Keratinocyte (primary cell): ENCODE data around the gene PDZD2. TPM values are rescaled to one million over a fixed set of nuclear protein-coding genes. Genes with fewer than 3 reads are reported as not detected.

Source experiments
- DNase-seq: peaks from one replicate; pipeline ENCODE4 v3.0.0-alpha.2; 2011; ENCODE audit warnings: low read depth, missing footprints, low spot score
- FAIRE-seq: peaks from 2 replicates; lab custom pipeline; 2011; peaks lifted over from hg19 to GRCh38; lab: Jason Lieb, UNC
- H2AFZ ChIP-seq: 2 replicates; pipeline ENCODE4 v1.6.0; 2012; ENCODE audit warnings: low read length, control low read depth, inconsistent platforms; ENCODE audit not compliant: control insufficient read depth
- H3K27ac ChIP-seq: 2 replicates; pipeline ENCODE4 v1.5.1; 2011; ENCODE audit warnings: low read length; ENCODE audit not compliant: control insufficient read depth, insufficient read depth
- H3K27me3 ChIP-seq: 3 replicates; pipeline ENCODE4 v1.6.0; 2011; ENCODE audit warnings: low read length; ENCODE audit not compliant: control insufficient read depth, insufficient read depth; ENCODE audit errors: extremely low read depth
- H3K36me3 ChIP-seq, 2 experiments: 2 replicates in 1 of 2; 3 replicates in 1 of 2; pipeline ENCODE4 v1.5.1; 2011; ENCODE audit warnings: low read length in 2 of 2, mild to moderate bottlenecking in 1 of 2; ENCODE audit not compliant: control insufficient read depth in 2 of 2, insufficient read depth in 2 of 2; ENCODE audit errors: extremely low read depth in 1 of 2
- H3K4me1 ChIP-seq: 3 replicates; pipeline ENCODE4 v1.5.1; 2011; ENCODE audit warnings: low read length; ENCODE audit not compliant: control insufficient read depth, insufficient read depth; ENCODE audit errors: extremely low read depth
- H3K4me2 ChIP-seq: 3 replicates; pipeline ENCODE4 v1.6.0; 2011; ENCODE audit warnings: low read depth, low read length; ENCODE audit not compliant: control insufficient read depth, insufficient read depth; ENCODE audit errors: extremely low read depth
- H3K4me3 ChIP-seq, 3 experiments: fragments of 200-600 bp in 1 of 3; sonication (generic) in 1 of 3; 2 replicates in 2 of 3; 3 replicates in 1 of 3; pipeline ENCODE4 v1.5.1; 2011 to 2016; ENCODE audit warnings: low read length in 3 of 3, mild to moderate bottlenecking in 3 of 3, control low read depth in 2 of 3, inconsistent platforms in 1 of 3, low read depth in 1 of 3, mixed read lengths in 1 of 3, mixed run types in 1 of 3, moderate library complexity in 1 of 3; ENCODE audit not compliant: control insufficient read depth in 2 of 3, insufficient read depth in 2 of 3; ENCODE audit errors: extremely low read depth in 1 of 3
- H3K79me2 ChIP-seq: 2 replicates; pipeline ENCODE4 v1.6.0; 2012; ENCODE audit warnings: low read length; ENCODE audit not compliant: control insufficient read depth, insufficient read depth
- H3K9ac ChIP-seq: 3 replicates; pipeline ENCODE4 v1.6.0; 2011; ENCODE audit warnings: low read length; ENCODE audit not compliant: control insufficient read depth, insufficient read depth; ENCODE audit errors: extremely low read depth
- H3K9me1 ChIP-seq: 3 replicates; pipeline ENCODE4 v1.6.0; 2011; ENCODE audit warnings: low read length; ENCODE audit not compliant: control insufficient read depth, insufficient read depth; ENCODE audit errors: extremely low read depth
- H3K9me3 ChIP-seq: 2 replicates; pipeline ENCODE4 v1.5.1; 2012; ENCODE audit warnings: low read depth, low read length; ENCODE audit not compliant: control insufficient read depth
- H4K20me1 ChIP-seq: 3 replicates; pipeline ENCODE4 v1.6.0; 2011; ENCODE audit warnings: low read length; ENCODE audit not compliant: control insufficient read depth, insufficient read depth; ENCODE audit errors: extremely low read depth
- EZH2 ChIP-seq: IDR thresholded peaks from one replicate; pipeline ENCODE4 v1.6.1; 2012; ENCODE audit warnings: inconsistent platforms, mild to moderate bottlenecking, low read length, moderate library complexity
- dilution Hi-C: fragments of 300-500 bp; cut with MboI; formaldehyde crosslinking; loops from one replicate; pipeline ENCODE4 v1.7.0; 2020; ENCODE audit warnings: low sequenced_read_pairs; ENCODE audit not compliant: extremely low pct_ligation_motif_present
- polyA plus RNA-seq, 5 experiments: library from polyadenylated mRNA; depleted of rRNA in 3 of 5; stranded (reverse) in 3 of 5; stranded (forward) in 1 of 5; unstranded in 1 of 5; fragments of >200 nt; gene quantifications; 1 replicate in 1 of 5; 2 replicates in 3 of 5; 3 replicates in 1 of 5; pipeline versions ENCODE4 v1.2.1 to v1.2.3, GENCODE V29; 2011 to 2012; ENCODE audit warnings: missing spikeins in 2 of 5, low read depth in 1 of 5, low replicate concordance in 1 of 5
- TF ChIP-seq, protein P1 (sequence below), 3 experiments: IDR thresholded peaks in 1 of 3; conservative IDR thresholded peaks in 1 of 3; optimal IDR thresholded peaks in 1 of 3; 2 replicates in 2 of 3; 3 replicates in 1 of 3; pipeline versions ENCODE3 to v1.5.1; 2011; ENCODE audit warnings: low read length in 3 of 3, mild to moderate bottlenecking in 3 of 3, moderate library complexity in 2 of 3, control low read depth in 1 of 3, inconsistent platforms in 1 of 3; ENCODE audit not compliant: insufficient read depth in 2 of 3; ENCODE audit errors: extremely low read depth in 1 of 3

Gene PDZD2
- polyA plus RNA-seq, 1 donor (not counting 4 experiments of a cell fraction or from before 2014, with no cell fraction given): 7.3 TPM

DNA sequence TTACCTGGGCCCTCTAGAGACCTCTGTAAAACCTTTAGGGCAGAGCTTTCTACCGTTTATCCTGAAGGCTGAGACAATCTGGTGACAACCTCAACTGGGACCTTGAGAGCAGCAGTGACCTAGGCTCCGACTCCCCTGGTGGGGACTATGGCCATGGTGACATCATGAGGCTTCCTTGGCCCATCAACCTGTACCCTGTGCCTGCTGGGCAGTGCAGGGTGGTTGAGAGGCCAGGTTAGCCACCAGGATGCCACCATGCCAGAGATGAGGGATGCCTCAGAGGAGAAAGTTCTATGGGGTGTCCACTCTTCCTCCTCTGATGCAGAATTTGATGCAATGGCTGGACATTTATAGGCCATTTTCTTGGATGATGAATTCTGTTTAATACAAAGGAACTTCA lies 194.8 kb downstream of the PDZD2 start:
- H3K9ac ChIP-seq: no peak overlapping the region

DNA sequence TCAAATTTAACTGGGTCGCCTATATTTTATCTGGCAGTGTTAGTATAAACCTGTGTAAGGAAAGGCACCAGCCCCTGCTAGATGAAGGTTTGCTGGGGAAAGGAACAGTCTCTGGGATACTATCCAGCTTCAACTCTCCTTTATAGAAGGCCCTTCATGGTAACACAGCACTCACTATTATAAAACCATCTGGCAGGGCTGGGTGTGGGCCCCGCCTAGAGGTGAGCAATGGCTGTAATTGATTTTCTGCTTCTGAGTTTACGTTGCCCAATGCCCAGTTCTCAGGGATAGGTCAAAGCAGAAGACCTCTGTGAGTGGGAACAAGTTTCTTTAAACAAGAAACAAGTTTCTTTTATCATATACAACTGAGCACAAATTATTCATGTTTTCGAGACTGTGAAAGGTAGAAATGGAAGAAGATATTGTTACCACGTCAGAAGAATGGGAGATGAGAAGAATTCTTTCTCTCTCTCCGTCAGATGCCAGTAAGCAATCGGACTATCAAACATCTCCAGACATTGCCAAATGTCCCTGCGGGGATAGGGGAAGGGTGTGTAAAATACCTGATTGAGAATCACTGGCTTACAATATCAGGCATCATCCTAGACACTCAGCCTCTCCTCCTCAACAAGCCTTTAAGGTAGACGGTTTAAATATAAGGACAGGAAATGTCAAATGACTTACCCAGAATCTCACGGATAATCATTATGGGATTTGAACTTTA lies 205.9 kb downstream of the PDZD2 start:
- no peak overlapping the region for H3K9ac ChIP-seq
- no peaks in the 10 kb centered on the region for H3K9me3 ChIP-seq
- no peaks in the 10 kb centered on the region for H3K9me1 ChIP-seq
- FAIRE-seq (no peak), DNase-seq (no peak)
- no peak overlapping the region for H3K4me2 ChIP-seq
- H4K20me1 ChIP-seq: no peaks in the 10 kb centered on the region
- H2AFZ ChIP-seq: no peak overlapping the region
- no peak for TF ChIP-seq EZH2
- TF ChIP-seq, protein P1, sequence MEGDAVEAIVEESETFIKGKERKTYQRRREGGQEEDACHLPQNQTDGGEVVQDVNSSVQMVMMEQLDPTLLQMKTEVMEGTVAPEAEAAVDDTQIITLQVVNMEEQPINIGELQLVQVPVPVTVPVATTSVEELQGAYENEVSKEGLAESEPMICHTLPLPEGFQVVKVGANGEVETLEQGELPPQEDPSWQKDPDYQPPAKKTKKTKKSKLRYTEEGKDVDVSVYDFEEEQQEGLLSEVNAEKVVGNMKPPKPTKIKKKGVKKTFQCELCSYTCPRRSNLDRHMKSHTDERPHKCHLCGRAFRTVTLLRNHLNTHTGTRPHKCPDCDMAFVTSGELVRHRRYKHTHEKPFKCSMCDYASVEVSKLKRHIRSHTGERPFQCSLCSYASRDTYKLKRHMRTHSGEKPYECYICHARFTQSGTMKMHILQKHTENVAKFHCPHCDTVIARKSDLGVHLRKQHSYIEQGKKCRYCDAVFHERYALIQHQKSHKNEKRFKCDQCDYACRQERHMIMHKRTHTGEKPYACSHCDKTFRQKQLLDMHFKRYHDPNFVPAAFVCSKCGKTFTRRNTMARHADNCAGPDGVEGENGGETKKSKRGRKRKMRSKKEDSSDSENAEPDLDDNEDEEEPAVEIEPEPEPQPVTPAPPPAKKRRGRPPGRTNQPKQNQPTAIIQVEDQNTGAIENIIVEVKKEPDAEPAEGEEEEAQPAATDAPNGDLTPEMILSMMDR (optimal IDR thresholded peaks at IDR 0.05 in 1 of 3, IDR thresholded peaks at IDR 0.05 in 1 of 3, conservative IDR thresholded peaks at IDR 0.05 in 1 of 3; ENCODE audit: extremely low read depth in 1 of 3, insufficient read depth in 2 of 3, low read length in 3 of 3): peak in 2 of 3 experiments; percentile 14 to 34
- dilution Hi-C loops: no loop called here
- H3K27me3 ChIP-seq: no peaks in the 10 kb centered on the region
- H3K36me3 ChIP-seq: no peaks in the 10 kb centered on the region
- peaks cover 6% of the 10 kb centered on the region for H3K4me1 ChIP-seq
- no peaks in the 10 kb centered on the region for H3K79me2 ChIP-seq
- H3K4me3 ChIP-seq: no peak overlapping the region
- no peak overlapping the region for H3K27ac ChIP-seq

More for the DNA sequence above, 194.8 kb downstream of the PDZD2 start:
- Histone ChIP-seq H3K27ac (no peak overlapping the region), H3K4me2 (no peak overlapping the region), H3K27me3 (no peaks in the 10 kb centered on the region), H3K9me1 (no peaks in the 10 kb centered on the region), H2AFZ (no peak overlapping the region), H3K4me3 (no peak overlapping the region), H4K20me1 (no peaks in the 10 kb centered on the region), H3K36me3 (no peaks in the 10 kb centered on the region), H3K9me3 (no peaks in the 10 kb centered on the region), H3K79me2 (no peaks in the 10 kb centered on the region), H3K4me1 (no peaks in the 10 kb centered on the region)
- no peak for TF ChIP-seq EZH2
- TF ChIP-seq, protein P1 (optimal IDR thresholded peaks at IDR 0.05 in 1 of 3, IDR thresholded peaks at IDR 0.05 in 1 of 3, conservative IDR thresholded peaks at IDR 0.05 in 1 of 3; ENCODE audit: extremely low read depth in 1 of 3, insufficient read depth in 2 of 3, low read length in 3 of 3): no peak
- dilution Hi-C loops: no loop called here
- DNase-seq: no peak
- FAIRE-seq: no peak
